Measurements from ENCODE around the gene ARL14. TPM values are rescaled to one million over a fixed set of nuclear protein-coding genes. Genes with fewer than 3 reads are reported as not detected.

ARL14 gene
- not detected for total RNA-seq

GRCh38 chr3:160676547-160677303 is at the start of gene ARL14:
Gene ARL14, plus strand, starts transcription at chr3:160677160. Its CDS starts 187 bp downstream, at chr3:160677347.
- CTCF ChIA-PET: no interaction called here

GRCh38 chr3:160629491-160629890 is 47.5 kb upstream of the ARL14 start:
- POLR2A ChIA-PET: no interaction called here
- CTCF ChIA-PET: no interaction called here

More at GRCh38 chr3:160676547-160677303, at the start of gene ARL14:
- POLR2A ChIA-PET: no interaction called here

GRCh38 chr3:160633361-160634083 is 43.4 kb upstream of the ARL14 start:
- ChIA-PET CTCF (no interaction called here), POLR2A (no interaction called here)

GRCh38 chr3:160635213-160635612 is 41.7 kb upstream of the ARL14 start:
- POLR2A ChIA-PET: no interaction called here
- CTCF ChIA-PET: no interaction called here

DNA sequence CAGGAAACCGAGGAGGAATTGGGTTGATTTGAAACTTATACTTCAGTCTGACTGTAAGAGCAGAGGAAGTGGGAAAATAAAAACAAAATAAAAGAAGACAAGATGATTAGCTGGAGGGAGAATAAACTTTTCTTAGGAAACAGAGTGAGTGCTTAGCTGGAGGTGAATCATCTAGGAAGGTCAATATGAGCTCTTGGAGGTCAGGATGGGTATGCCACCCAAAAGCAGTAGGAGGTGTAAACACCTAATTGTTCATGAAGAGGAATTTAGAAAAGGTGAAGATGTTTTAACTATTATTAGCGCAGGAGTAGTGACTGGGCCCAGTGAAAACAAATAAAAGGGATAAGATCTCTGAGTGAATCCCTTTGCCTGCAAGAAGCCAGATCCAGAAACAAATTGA is 39.9 kb upstream of the ARL14 start:
- ChIA-PET CTCF (no interaction called here), POLR2A (no interaction called here)

- CTCF ChIA-PET: no interaction called here
- POLR2A ChIA-PET: no interaction called here
These were observed 38.8 kb upstream of the ARL14 start for GRCh38 chr3:160638184-160638583.

DNA sequence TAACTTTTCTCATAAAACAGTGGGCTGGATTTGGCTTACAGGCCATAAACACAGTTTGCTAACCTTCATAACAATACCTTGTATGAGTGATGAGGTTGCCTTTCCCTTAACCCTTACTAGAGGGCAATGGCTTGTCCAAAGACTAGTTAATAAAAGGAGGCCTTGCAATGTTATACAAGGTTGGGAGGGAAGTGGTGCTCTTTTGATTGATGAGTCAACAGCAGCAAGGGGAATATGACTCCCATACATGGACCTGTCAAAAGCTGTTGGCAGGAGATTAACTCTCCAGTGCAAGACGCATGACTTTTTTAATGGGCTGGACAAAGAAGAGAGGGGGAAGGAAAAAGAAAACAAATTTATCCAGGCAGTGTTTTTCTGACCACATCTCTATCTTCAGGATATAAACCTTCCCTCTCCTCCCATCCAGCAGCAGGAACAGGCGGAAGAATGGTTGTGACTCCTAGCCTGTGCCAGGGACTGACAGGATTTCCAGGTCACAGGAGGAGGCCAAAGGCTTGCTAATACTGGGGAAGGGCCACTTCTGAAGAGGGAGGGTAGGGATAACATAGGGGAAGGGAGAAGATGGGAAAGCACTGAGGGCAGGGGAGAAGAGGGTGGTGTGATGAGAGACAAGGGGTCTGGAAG is 35.2 kb upstream of the ARL14 start:
- ChIA-PET CTCF (no interaction called here), POLR2A (no interaction called here)

GRCh38 chr3:160643994-160644393 is 33.0 kb upstream of the ARL14 start:
- ChIA-PET CTCF (no interaction called here), POLR2A (no interaction called here)

DNA sequence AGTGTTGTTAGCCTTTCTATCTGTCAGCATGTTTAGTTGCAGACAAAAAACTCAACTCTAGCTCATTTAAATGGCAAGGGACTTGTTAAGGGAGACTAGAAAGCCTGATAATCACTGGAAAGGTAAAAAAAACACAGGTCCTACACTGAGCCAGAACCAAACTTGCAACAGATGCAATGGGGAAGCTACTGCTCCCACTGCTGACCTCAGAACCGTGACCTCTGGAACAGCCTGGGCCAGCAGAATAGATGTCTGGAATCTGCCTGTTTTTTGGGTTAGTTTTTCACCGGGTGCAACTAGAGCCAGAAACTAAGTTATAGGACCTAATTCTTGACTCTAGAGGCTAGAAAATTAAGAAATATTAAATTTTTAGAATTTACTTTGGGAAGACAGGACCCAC is 32.5 kb upstream of the ARL14 start:
- ChIA-PET POLR2A (no interaction called here), CTCF (no interaction called here)

DNA sequence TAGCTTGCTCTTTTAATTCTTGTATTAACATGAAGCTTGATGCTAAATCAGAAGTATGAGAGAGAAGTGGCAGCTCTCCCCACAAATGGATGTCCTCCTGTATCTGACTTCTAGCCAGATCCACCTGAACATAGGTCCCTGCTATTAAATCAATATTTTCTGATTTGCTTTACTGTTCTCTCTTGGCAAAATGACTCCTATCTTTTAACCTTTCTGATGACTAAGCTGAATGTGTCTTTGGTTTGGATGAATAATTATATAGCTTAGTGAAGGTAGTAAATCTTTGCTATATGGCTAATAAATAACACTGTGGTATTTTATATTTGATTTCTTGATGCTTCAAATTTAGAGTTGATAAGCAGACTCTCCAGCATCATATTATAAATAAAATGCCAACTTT is 28.3 kb upstream of the ARL14 start:
- CTCF ChIA-PET: no interaction called here
- POLR2A ChIA-PET: no interaction called here

DNA sequence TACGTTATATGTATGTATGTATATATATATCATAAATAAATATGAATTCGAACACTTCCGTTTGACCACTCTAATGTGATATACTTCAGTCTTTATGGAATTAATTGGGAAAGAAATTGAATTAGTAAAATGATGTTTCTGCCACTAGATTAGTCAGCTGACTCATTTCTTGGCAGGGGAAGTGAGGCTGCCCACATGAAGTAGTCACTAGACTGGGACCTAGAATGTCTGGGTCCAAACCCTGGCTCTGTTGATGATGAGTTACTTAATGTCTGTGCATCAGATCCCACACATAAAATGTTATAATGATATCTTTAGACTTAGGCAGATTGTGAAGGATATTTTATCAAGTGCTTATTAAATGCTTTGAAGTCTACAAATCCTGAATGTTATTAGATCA is 27.4 kb upstream of the ARL14 start:
- CTCF ChIA-PET: no interaction called here
- POLR2A ChIA-PET: no interaction called here

DNA sequence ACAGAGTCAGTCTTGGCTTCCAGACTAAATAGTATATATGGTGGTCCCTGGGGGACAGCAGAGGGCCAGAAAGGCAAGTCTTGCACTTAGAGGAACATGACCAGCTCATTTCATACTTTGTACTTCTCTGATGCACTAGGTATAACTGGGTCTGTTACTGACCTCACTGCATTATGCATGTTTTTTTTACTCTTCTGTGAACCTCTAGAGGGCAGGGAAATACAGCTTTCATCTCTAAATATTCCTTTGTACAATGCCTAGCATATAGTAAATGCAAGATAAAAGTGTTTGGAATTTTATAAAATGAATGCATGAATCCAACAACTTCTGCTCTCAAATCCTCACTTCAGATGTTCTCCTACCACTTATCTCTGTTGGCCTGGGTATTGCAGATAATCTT is 23.4 kb upstream of the ARL14 start:
- ChIA-PET CTCF (no interaction called here), POLR2A (no interaction called here)

DNA sequence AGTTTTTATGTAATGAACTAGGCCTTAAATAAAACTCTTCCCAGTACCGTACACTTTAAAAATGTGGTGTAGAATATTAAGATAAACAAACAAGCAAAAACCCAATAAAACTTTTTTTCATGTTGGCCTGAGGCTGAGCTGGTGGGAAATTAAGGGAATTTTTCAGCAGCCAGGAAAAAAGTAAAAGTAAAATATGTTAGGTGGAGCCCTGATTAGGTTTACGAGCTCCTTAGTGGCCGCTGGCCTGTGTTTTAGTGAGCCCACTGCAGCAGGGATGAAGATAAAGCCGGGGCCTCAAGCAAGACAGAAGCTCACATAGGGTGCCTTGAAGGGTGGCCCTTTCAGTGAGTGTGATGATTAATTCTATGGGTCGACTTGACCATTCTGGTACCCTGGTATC is 16.1 kb upstream of the ARL14 start:
- CTCF ChIA-PET: no interaction called here
- POLR2A ChIA-PET: no interaction called here

- ChIA-PET CTCF (no interaction called here), POLR2A (no interaction called here)
These were observed 15.3 kb upstream of the ARL14 start for GRCh38 chr3:160661660-160662059.

DNA sequence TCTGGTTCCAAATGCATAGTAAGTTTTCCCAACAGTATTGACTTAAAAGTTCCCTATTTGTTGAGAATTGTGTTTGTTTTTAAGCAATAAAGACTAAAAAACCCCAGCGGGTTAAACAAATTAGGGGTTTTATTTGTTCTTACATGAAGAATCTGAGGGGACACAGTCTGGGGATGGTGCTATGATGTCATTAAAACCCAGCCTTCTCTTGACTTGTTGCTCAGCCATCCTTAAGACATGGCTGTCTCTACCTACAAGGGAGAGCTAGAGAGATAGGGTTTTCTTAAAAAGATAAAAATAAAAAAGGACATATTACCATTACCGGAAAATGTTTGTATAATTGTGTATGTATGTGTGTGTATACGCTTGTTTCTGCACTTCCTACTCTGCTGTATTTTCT is 11.7 kb upstream of the ARL14 start:
- CTCF ChIA-PET: interaction anchor here (0.6 kb wide), 1 partner anchor 28 kb away, joined by 3 read pairs; no protein-coding TSS in a partner anchor

DNA sequence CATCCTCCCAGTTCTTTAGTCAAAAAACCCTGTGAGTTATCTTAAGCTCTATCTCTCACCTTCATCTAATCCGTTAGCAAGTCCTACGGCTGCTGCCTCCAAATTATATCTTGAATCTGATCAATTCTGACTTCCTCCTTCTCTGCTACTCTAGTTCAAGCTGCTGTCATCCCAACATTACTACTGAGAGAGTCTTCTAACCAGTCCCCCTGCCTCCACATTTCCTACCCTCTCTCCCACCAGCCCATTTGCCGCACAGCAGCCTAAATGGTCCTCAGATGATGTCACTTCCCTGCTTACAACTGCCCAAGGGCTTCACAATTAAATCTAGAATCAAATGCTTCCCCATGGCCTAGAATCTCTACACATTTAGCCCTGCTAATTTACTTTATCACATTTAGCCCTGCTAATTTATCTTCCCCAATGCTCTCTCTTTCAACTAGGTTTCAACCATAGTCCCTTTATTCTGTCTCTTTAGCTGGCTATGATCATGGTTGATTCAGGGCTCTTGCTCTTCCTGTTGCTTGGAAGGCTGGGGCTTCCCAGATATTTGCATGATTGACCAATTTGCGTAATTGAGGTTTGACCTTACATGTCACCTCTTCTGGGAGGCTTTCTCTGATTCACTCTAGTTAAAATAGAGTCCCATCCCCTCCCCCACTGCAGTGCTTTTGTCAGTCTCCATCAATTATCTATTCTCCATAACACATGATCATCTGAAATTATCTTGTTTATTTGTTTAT is 11.0 kb upstream of the ARL14 start:
- CTCF ChIA-PET: no interaction called here

More for the DNA sequence above, 11.7 kb upstream of the ARL14 start:
- POLR2A ChIA-PET: no interaction called here

GRCh38 chr3:160667452-160667851 is 9.5 kb upstream of the ARL14 start:
- CTCF ChIA-PET: no interaction called here
- POLR2A ChIA-PET: no interaction called here

More for the DNA sequence above, 11.0 kb upstream of the ARL14 start:
- POLR2A ChIA-PET: no interaction called here

GRCh38 chr3:160668454-160668853 is 8.5 kb upstream of the ARL14 start:
- POLR2A ChIA-PET: no interaction called here
- CTCF ChIA-PET: no interaction called here

DNA sequence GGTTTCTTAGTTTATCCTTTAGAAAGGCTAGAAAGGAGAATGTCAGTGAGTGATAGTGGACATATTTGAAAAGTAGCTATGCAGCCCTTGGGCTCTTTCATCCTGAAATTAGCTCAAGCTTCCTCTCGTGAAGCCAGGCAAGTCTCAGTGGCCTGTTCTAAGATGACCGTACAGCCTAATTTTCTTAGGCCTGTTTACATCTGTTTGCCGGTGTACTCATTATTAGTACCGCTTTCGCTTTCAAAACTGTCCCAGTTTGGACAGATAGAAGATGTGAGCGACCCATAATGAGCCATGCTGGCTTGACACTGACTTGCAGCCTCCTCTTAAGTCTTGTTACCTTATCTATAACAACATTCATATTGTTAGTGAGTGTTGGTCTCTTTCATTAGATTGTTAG is 5.7 kb upstream of the ARL14 start:
- ChIA-PET CTCF (no interaction called here), POLR2A (no interaction called here)

DNA sequence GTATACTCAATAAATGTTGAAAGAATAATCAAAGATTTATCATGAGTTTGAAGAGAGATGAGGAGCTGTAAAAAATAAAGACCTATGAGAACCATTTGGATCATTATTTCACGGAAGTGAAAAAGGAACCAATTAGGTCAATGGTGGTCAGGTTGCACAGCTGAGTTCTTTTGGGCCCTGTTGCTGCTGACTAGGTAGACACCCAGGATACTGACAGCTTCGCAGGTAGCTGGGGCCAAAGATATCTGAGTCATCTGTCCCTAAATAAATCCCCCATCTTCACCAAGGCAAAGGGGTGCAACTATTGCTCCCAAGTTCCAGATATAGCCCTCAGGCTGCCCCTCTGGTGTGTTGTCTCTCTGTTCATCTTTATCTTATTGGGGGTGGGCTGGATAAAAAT is 5.0 kb upstream of the ARL14 start:
- ChIA-PET CTCF (no interaction called here), POLR2A (no interaction called here)

DNA sequence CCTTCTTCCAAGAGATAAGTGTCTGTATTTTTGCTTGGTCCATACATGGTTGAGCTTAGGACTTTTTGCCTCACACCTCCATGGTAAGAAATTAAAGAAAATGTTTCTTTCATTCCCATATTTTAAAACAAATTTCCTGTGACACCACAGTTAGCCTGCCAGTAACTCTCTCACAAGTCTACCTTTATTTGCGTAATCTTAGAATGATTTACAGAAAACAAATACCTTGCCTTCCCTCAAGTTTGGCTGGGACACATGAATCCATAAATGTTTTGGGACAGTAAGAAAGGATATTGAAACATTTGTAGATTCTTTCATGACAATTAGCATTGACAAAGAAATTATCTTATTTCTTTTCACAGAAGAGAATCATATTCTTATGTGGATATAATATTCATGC is 3.8 kb upstream of the ARL14 start:
- ChIA-PET POLR2A (no interaction called here), CTCF (no interaction called here)
